Cardiac muscle cell (in vitro differentiated cells and primary cell): ENCODE measurements around the gene KDM2A. TPM values are rescaled to one million over a fixed set of nuclear protein-coding genes. Genes with fewer than 3 reads are reported as not detected.

Experiments
- DNase-seq, 2 donors: peaks; one replicate each; pipeline versions ENCODE4 v3.0.0 to v3.0.0-alpha.2; 2010 to 2017; ENCODE audit warnings: low read depth in 1 of 2, low spot score in 1 of 2
- H3K27ac ChIP-seq: fragments of 200-600 bp; sonication (generic); 2 replicates; pipeline ENCODE4 v1.5.1; 2016
- H3K27me3 ChIP-seq: fragments of 200-600 bp; sonication (generic); 2 replicates; pipeline ENCODE4 v1.6.0; 2016; ENCODE audit warnings: control low read depth
- H3K36me3 ChIP-seq: fragments of 200-600 bp; sonication (generic); 2 replicates; pipeline ENCODE4 v1.5.1; 2016; ENCODE audit warnings: control low read depth
- H3K4me1 ChIP-seq: fragments of 200-600 bp; sonication (generic); 2 replicates; pipeline ENCODE4 v1.8.1; 2017; ENCODE audit warnings: low read depth, mild to moderate bottlenecking, mixed run types
- H3K4me3 ChIP-seq: fragments of 200-600 bp; sonication (generic); 2 replicates; pipeline ENCODE4 v1.5.1; 2016; ENCODE audit warnings: mild to moderate bottlenecking
- H3K9me3 ChIP-seq: fragments of 200-600 bp; sonication (generic); 2 replicates; pipeline ENCODE4 v1.5.1; 2017; ENCODE audit warnings: low read depth, mild to moderate bottlenecking, control low read depth
- polyA plus RNA-seq: library from polyadenylated mRNA; unstranded; fragments of >200 nt; fragmentation: Nextera tagmentation; extraction: Ambion mirVana; gene quantifications from 2 replicates; pipeline ENCODE4 v1.2.1, GENCODE V29; 2016
- total RNA-seq: library from RNA; depleted of rRNA; stranded (reverse); fragments of >200 nt; gene quantifications from 2 replicates; pipeline ENCODE4 v1.2.3, GENCODE V29; 2016
- TF ChIP-seq, protein P1 (sequence below): IDR thresholded peaks from 2 replicates; pipeline ENCODE4 v1.5.1; 2012; ENCODE audit warnings: low read depth, mild to moderate bottlenecking, low read length

The KDM2A gene
- total and polyA plus RNA-seq, 2 experiments from 2014 or later = 17.6 to 37.8 TPM

DNA sequence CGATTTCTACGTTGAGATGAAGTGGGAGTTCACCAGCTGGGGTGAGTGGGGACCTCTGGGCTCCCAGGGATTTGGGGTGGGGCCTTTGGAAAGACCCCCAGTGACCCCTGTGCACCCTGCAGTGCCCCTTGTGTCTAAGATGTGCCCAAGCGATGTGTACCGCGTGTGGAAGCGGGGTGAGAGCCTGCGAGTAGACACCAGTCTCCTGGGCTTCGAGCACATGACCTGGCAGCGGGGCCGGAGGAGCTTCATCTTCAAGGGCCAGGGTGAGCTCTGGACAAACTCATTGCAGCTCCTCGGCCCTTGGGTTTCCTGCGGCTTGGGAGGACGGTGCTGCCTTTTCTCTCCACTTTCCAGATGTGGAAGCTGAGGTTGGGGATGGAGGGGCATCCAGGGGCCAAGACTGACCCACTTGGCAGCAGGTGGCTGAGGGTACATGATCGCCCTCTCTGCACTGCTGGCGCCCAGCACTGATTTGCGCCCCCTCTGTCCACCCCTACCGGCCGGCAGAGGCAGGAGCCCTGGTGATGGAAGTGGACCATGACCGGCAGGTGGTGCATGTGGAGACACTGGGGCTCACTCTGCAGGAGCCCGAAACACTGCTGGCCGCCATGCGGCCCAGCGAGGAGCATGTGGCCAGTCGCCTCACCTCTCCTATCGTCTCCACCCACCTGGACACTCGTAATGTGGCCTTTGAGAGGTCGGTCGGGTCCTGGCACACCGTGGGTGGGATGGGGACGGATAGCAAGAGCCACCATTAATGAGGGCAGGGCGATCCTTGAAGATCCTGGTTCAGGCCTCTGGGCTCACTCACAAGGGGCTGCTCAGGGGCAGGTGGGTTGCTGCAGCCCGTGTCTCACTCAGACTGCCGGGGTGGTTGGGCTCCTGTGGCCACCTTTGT lies 172.7 kb downstream of the KDM2A start:
- no peak overlapping the region for H3K27ac ChIP-seq
- H3K27me3 ChIP-seq = no peaks in the 10 kb centered on the region
- H3K9me3 ChIP-seq = no peaks in the 10 kb centered on the region
- H3K36me3 ChIP-seq = peaks cover 6% of the 10 kb centered on the region
- TF ChIP-seq, protein P1, sequence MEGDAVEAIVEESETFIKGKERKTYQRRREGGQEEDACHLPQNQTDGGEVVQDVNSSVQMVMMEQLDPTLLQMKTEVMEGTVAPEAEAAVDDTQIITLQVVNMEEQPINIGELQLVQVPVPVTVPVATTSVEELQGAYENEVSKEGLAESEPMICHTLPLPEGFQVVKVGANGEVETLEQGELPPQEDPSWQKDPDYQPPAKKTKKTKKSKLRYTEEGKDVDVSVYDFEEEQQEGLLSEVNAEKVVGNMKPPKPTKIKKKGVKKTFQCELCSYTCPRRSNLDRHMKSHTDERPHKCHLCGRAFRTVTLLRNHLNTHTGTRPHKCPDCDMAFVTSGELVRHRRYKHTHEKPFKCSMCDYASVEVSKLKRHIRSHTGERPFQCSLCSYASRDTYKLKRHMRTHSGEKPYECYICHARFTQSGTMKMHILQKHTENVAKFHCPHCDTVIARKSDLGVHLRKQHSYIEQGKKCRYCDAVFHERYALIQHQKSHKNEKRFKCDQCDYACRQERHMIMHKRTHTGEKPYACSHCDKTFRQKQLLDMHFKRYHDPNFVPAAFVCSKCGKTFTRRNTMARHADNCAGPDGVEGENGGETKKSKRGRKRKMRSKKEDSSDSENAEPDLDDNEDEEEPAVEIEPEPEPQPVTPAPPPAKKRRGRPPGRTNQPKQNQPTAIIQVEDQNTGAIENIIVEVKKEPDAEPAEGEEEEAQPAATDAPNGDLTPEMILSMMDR = no peak
- DNase-seq = no peak
- peaks cover 15% of the 10 kb centered on the region for H3K4me1 ChIP-seq
- no peak overlapping the region for H3K4me3 ChIP-seq

DNA sequence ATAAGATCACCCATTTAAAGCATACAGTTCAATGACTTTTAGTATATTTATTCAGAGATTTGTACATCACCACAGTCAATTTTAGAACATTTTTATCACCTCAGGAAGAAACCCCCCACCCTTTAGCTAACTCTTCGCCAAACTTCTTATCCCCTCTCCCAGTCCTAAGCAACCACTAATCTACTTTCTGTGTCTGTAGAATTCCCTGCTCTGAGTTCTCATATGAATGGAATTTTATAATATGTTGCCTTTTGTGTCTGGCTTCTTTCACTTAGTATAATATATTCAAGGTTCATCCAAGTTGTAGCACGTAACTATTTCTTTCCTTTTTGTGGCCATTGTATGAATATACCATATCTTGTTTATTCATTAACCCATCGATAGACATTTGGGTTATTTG lies 173.6 kb downstream of the KDM2A start:
- Histone ChIP-seq H3K9me3 (no peaks in the 10 kb centered on the region), H3K27ac (no peak overlapping the region), H3K36me3 (peaks cover 6% of the 10 kb centered on the region), H3K4me3 (no peak overlapping the region), H3K27me3 (no peaks in the 10 kb centered on the region), H3K4me1 (peaks cover 11% of the 10 kb centered on the region)
- TF ChIP-seq, protein P1 = no peak
- no peak for DNase-seq

DNA sequence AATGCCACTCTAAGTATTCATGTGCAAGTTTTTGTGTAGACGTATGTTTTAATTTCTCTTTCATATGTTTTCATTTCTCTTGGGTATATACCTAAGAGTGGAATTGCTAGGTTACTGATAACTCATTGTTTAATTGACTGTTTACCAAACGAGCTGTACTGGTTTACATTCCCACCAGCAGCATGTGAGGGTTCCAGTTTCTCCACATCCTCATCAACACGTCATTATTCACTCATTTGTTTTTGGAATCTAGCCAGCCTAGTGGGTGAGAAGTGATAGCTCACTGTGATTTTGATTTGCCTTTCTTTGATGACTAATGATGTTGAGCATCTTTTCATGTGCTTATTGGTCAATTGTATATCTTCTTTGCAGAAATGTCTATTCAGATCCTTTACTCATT lies 174.0 kb downstream of the KDM2A start:
- peaks cover 6% of the 10 kb centered on the region for H3K36me3 ChIP-seq
- H3K27me3 ChIP-seq = no peaks in the 10 kb centered on the region
- DNase-seq = peak in 1 of 2 donors; percentile 64
- no peak overlapping the region for H3K27ac ChIP-seq
- TF ChIP-seq, protein P1 = no peak
- H3K4me3 ChIP-seq = no peak overlapping the region
- H3K4me1 ChIP-seq = peaks cover 6% of the 10 kb centered on the region
- no peaks in the 10 kb centered on the region for H3K9me3 ChIP-seq

DNA sequence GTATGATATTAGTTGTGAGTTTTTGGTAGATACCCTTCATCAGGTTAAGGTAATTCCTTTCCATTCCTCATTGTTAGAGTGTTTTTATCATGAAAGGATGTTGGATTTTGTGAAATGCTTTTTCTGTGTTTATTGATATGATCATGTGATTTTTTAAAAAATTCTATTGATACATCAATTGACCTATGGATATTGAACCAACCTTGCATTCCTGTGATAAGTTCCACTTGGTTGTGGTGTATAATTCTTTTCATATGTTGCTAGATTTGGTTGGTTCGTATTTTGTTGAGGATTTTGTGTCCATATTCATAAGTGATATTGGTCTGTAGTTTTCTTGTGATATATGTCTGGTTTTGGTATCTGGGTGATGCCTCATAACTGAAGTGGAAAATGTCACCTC lies 176.8 kb downstream of the KDM2A start:
- TF ChIP-seq, protein P1 = no peak
- H3K27ac ChIP-seq = no peak overlapping the region
- no peak overlapping the region for H3K4me3 ChIP-seq
- no peaks in the 10 kb centered on the region for H3K9me3 ChIP-seq
- no peaks in the 10 kb centered on the region for H3K4me1 ChIP-seq
- no peaks in the 10 kb centered on the region for H3K27me3 ChIP-seq
- DNase-seq = no peak
- peaks cover 6% of the 10 kb centered on the region for H3K36me3 ChIP-seq

DNA sequence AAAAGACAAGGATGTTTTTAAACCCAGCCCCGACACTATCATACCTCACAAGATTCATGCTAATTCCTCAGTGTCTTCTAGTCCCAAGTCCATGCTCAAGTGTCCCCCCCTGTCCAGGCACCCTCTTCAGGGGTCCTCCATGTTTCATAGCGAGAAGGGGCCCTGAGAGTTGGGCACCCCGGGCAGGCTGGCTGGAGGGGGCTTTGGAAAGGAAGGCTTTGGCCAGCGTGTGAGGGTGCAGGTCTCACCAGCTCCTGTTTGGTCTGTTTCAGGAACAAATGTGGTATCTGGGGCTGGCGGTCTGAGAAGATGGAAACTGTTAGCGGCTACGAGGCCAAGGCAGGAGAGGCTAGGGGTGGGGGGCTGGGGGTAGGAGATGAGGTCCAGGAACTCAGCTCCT lies 179.7 kb downstream of the KDM2A start:
- H3K27ac ChIP-seq = no peak overlapping the region
- H3K9me3 ChIP-seq = no peaks in the 10 kb centered on the region
- no peaks in the 10 kb centered on the region for H3K36me3 ChIP-seq
- no peaks in the 10 kb centered on the region for H3K27me3 ChIP-seq
- no peak overlapping the region for H3K4me3 ChIP-seq
- TF ChIP-seq, protein P1 = no peak
- H3K4me1 ChIP-seq = no peaks in the 10 kb centered on the region
- DNase-seq = no peak
